Uterus (tissue), 4 donors: ENCODE data around the gene ZNF652. TPM values are rescaled to one million over a fixed set of nuclear protein-coding genes. Genes with fewer than 3 reads are reported as not detected.

Experiments used
- DNase-seq, 2 donors: peaks; one replicate each; pipeline ENCODE4 v3.0.0-alpha.2; 2019 to 2020
- H3K27ac ChIP-seq, 2 donors: fragments of 200-600 bp; sonication (generic); 1 replicate in 1 of 2; 2 replicates in 1 of 2; pipeline ENCODE4 v1.5.1; 2016 to 2018
- H3K27me3 ChIP-seq, 2 donors: fragments of 200-600 bp; sonication (generic); one replicate each; pipeline ENCODE4 v1.5.1; 2018 to 2019; ENCODE audit warnings: control low read depth in 1 of 2
- H3K36me3 ChIP-seq, 2 donors: fragments of 200-600 bp; sonication (generic); one replicate each; pipeline ENCODE4 v1.5.1; 2019; ENCODE audit warnings: control low read depth in 1 of 2
- H3K4me1 ChIP-seq, 2 donors: fragments of 200-600 bp; sonication (generic); one replicate each; pipeline ENCODE4 v1.5.1; 2018 to 2019; ENCODE audit warnings: control low read depth in 1 of 2
- H3K4me3 ChIP-seq, 2 donors: fragments of 200-600 bp; sonication (generic); 1 replicate in 1 of 2; 2 replicates in 1 of 2; pipeline ENCODE4 v1.5.1; 2018 to 2019; ENCODE audit warnings: mild to moderate bottlenecking in 1 of 2
- H3K9me3 ChIP-seq, 2 donors: fragments of 200-600 bp; sonication (generic); one replicate each; pipeline ENCODE4 v1.5.1; 2019; ENCODE audit warnings: control low read depth in 1 of 2
- CTCF ChIP-seq, 4 experiments: fragments of 200-600 bp in 2 of 4; fragments of 450-650 bp in 2 of 4; sonication (generic) in 2 of 4; IDR thresholded peaks; one replicate each; pipeline ENCODE4 v1.5.1; 2016 to 2019; ENCODE audit warnings: antibody characterized with exemption in 4 of 4, mild to moderate bottlenecking in 2 of 4, moderate library complexity in 1 of 4
- POLR2A ChIP-seq, 2 donors: fragments of 450-650 bp; IDR thresholded peaks; one replicate each; pipeline ENCODE4 v1.6.1; 2016; ENCODE audit warnings: antibody characterized with exemption in 2 of 2, mild to moderate bottlenecking in 1 of 2, moderate library complexity in 1 of 2
- intact Hi-C: fragments of 100-400 bp; cut with DNase I; formaldehyde crosslinking; loops from one replicate; pipeline ENCODE4 v1.15.1; 2023; ENCODE audit warnings: low total_unique reads
- total RNA-seq, 4 donors: library from RNA; depleted of rRNA in 3 of 4; stranded (reverse); fragments of >200 nt in 3 of 4; gene quantifications; one replicate each; pipeline versions ENCODE4 v1.1.0 to v1.2.4, GENCODE V29; 2014 to 2023
- donor health status: DM: yes; HTN: yes; CAD: no.

ZNF652 gene
- total RNA-seq, 4 donors from 2014 or later: 17.6 to 65.3 (median 36.2) TPM

- H3K27ac ChIP-seq: peak overlapping the region; percentile 94
- intact Hi-C loops: no loop called here
- TF ChIP-seq POLR2A (IDR thresholded peaks at IDR 0.05) (no peak), CTCF (IDR thresholded peaks at IDR 0.05) (no peak)
- H3K4me3 ChIP-seq: peak overlapping the region; percentile 89 to 98
- H3K36me3 ChIP-seq: no peaks in the 10 kb centered on the region
- H3K4me1 ChIP-seq: no peaks in the 10 kb centered on the region
- no peaks in the 10 kb centered on the region for H3K9me3 ChIP-seq
- H3K27me3 ChIP-seq: no peaks in the 10 kb centered on the region
- DNase-seq: no peak
These were observed 670 bp upstream of the ZNF652 start for GRCh38 chr17:49362723-49363117.

DNA sequence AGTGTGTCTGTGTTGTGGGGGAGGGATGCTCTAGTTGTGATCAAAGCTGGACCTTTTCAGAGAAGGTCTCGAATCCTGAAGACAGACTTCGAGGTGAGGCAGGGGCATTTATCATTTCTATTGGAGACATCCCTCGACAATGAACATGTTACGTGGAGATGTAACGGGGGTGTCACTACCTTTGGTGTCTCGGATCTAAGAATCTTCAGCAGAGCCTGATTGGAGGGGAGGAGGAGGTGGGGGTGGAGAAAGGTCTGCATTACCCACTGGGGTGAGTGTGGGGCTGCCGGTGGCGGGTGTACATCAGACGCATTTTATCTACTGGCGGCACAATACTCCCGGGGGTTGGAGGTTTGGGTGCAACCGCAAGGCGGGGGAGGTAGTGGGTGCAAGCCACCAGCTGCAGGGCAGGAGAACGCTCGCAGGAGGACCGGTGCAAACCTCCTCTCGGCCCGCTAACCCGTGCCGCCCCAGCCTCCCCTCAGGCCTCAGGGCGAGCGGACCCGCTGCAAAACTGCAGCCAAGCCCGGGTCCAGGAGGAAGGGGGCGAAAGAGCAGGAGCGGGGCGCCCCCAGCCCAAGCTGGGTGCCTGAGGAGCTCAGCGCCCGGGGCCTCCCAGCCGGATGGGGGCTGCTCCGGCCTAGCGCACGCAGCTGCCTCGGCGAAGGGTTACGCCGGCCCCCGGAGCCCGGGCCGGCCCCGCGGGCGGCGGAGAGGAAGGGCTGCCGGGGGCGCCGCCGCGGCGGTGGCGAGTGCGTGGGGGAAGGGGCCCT, 735 bp downstream of the ZNF652 start:
- Histone ChIP-seq H3K36me3 (no peaks in the 10 kb centered on the region), H3K27me3 (no peaks in the 10 kb centered on the region), H3K4me1 (no peaks in the 10 kb centered on the region), H3K9me3 (no peaks in the 10 kb centered on the region), H3K4me3 (peak overlapping the region; percentile 89 to 98), H3K27ac (peak overlapping the region; percentile 94)
- DNase-seq: peak; percentile 26 to 40
- TF ChIP-seq CTCF (IDR thresholded peaks at IDR 0.05): peak in 1 of 4 experiments; percentile 1
- TF ChIP-seq POLR2A (IDR thresholded peaks at IDR 0.05): no peak
- intact Hi-C loops: no loop called here

DNA sequence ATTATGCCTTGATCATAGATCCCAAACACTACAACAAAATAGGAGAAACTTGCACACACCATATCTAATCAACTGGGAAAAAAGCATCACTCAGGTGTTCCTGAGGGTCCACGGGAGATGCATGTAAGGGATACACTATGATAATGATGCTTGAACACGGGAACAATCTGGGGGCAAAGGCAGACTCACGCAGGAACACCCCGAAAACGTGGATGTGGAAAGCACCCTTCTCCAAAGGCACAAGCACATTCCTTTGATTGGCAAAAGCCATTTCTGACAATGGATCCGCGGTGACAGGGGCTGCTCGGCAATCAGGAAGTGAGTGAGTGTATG, 1.3 kb downstream of the ZNF652 start:
- Histone ChIP-seq H3K27ac (peak overlapping the region; percentile 94), H3K9me3 (no peaks in the 10 kb centered on the region), H3K4me1 (no peaks in the 10 kb centered on the region), H3K27me3 (no peaks in the 10 kb centered on the region), H3K4me3 (peak overlapping the region; percentile 89 to 98), H3K36me3 (no peaks in the 10 kb centered on the region)
- TF ChIP-seq POLR2A (IDR thresholded peaks at IDR 0.05) (no peak), CTCF (IDR thresholded peaks at IDR 0.05) (no peak)
- DNase-seq: no peak
- intact Hi-C loops: no loop called here

DNA sequence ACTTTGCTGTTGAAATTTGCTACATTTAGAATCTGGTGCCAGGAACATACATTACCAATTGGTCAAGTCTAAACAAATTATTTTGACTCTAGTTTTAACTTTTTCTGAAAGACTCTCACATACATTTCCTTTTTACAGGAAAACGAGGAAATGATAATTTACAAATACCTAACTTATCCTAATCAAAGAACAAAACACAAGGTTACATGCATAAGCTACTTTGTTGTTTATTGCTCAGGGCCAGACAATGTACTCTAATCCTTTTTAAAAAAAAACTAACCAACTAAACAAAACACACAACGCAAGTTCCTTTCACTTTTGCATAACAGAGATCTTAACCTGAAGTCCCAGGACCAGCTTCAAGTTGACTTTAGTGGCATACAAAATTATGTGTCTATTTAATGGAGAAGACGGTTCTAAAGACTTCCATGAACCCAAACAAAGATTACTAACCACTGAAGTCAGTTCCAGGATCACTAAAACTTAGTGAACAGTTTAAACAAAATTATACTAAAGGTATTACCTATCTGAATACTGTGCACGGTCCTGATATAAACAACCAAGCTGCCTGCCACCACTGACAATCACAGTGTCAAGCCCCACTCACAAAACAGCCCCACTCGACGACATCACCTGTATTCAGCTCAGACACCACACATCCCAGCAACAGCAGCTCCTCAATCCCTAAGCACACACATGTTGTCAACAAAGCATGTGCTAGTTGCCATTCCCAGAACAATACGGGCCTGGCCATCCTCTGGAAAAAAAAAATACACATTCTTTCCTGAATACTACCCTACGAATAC, 1.9 kb downstream of the ZNF652 start:
- peak overlapping the region in 1 of 2 donors; percentile 94 for H3K27ac ChIP-seq
- no peaks in the 10 kb centered on the region for H3K36me3 ChIP-seq
- no peaks in the 10 kb centered on the region for H3K9me3 ChIP-seq
- TF ChIP-seq POLR2A (IDR thresholded peaks at IDR 0.05) (no peak), CTCF (IDR thresholded peaks at IDR 0.05) (no peak)
- peak overlapping the region; percentile 89 to 98 for H3K4me3 ChIP-seq
- no peaks in the 10 kb centered on the region for H3K27me3 ChIP-seq
- H3K4me1 ChIP-seq: no peaks in the 10 kb centered on the region
- intact Hi-C loops: no loop called here
- DNase-seq: no peak

DNA sequence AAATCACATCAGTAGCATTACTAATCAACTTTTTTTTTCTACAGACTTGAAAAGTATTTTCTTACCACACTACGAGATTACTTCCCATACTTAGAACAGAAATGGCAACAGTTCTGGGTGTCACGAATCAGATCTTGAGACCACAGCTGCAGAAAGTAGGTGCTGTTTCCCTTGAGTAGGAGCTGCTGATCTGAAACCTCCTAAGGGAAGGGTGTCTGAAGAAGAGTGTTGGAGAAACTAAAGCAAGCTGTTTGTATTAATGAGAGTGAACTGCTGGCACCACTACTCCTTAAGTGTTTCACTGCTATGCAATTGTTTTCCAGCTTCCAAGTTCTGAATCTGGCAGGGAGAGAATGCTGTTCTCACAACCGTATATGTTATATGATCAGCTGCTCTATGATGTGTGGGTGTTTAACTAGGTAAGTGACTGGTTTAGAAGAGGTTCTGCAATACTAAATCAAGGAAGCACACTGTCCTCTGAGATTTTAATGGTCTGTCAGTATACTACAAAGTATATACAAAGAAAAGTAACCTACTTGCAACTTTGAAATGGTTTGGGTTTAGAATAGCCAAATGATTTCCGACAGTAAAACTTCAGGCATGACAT, 3.3 kb downstream of the ZNF652 start:
- intact Hi-C loops: no loop called here
- Histone ChIP-seq H3K9me3 (no peaks in the 10 kb centered on the region), H3K4me3 (no peak overlapping the region), H3K4me1 (no peaks in the 10 kb centered on the region), H3K36me3 (no peaks in the 10 kb centered on the region), H3K27ac (no peak overlapping the region), H3K27me3 (no peaks in the 10 kb centered on the region)
- DNase-seq: no peak
- TF ChIP-seq CTCF (IDR thresholded peaks at IDR 0.05) (no peak), POLR2A (IDR thresholded peaks at IDR 0.05) (no peak)
